Measurements from ENCODE around the gene RPP14. TPM values are rescaled to one million over a fixed set of nuclear protein-coding genes. Genes with fewer than 3 reads are reported as not detected.

RPP14 gene
- total RNA-seq, 1 experiment from 2014 or later: 22.4 TPM

GRCh38 chr3:58296843-58297242 is 9.2 kb upstream of the RPP14 start (continued):
- TF ChIP-seq YY1 (IDR thresholded peaks at IDR 0.05; ENCODE audit: extremely low read depth, insufficient replicate concordance, low read depth, low read length) (no peak), ZBTB33 (IDR thresholded peaks at IDR 0.05; ENCODE audit: extremely low read depth, insufficient replicate concordance, low read length) (no peak), SP1 (IDR thresholded peaks at IDR 0.05; ENCODE audit: low read depth) (no peak), POLR2A (IDR thresholded peaks at IDR 0.05; ENCODE audit: borderline replicate concordance, extremely low read depth, insufficient read depth, insufficient read length) (no peak), MAX (IDR thresholded peaks at IDR 0.05) (no peak), CTCF (IDR thresholded peaks at IDR 0.05 in 2 of 3, conservative IDR thresholded peaks at IDR 0.05 in 1 of 3; ENCODE audit: borderline replicate concordance in 1 of 3, insufficient read depth in 1 of 3, low read depth in 2 of 3, low read length in 2 of 3) (no peak), FOSL1 (IDR thresholded peaks at IDR 0.05; ENCODE audit: low read depth) (no peak)

GRCh38 chr3:58298190-58298589 is 7.9 kb upstream of the RPP14 start:
- CTCF ChIA-PET: interaction anchor here (1.1 to 8.2 kb wide), 3 partner anchors 110 to 121 kb away, joined by 3 to 116 read pairs (median 17); no protein-coding TSS in a partner anchor
- Histone ChIP-seq H4K20me1 (ENCODE audit: insufficient read depth) (no peaks in the 10 kb centered on the region), H3K27ac (ENCODE audit: low read depth, low read length) (no peak overlapping the region), H3K27me3 (ENCODE audit: insufficient read depth, low read length) (no peaks in the 10 kb centered on the region), H3K9me3 (ENCODE audit: control insufficient read depth in 1 of 2, insufficient read depth in 1 of 2, low read depth in 1 of 2, low read length in 2 of 2) (no peaks in the 10 kb centered on the region), H2AFZ (ENCODE audit: low read depth, low read length, poor library complexity, severe bottlenecking) (no peak overlapping the region), H3K9ac (ENCODE audit: low read length) (no peak overlapping the region), H3K9me2 (ENCODE audit: insufficient read depth) (no peaks in the 10 kb centered on the region), H3K4me3 (replicated peaks in 1 of 2; ENCODE audit: low read depth in 1 of 2, low read length in 2 of 2) (no peak overlapping the region), H3K36me3 (ENCODE audit: control insufficient read depth in 1 of 2, insufficient read depth in 2 of 2, low read length in 2 of 2) (no peaks in the 10 kb centered on the region), H3K79me2 (ENCODE audit: insufficient read depth, low read length) (no peaks in the 10 kb centered on the region), H3K4me1 (ENCODE audit: control insufficient read depth in 1 of 2, insufficient read depth in 2 of 2, low read length in 2 of 2) (no peaks in the 10 kb centered on the region), H3K4me2 (ENCODE audit: low read length) (no peak overlapping the region)
- no TSS peak for BruUV-seq (replicated peaks)
- POLR2A ChIA-PET: no interaction called here
- intact Hi-C loops (cut with micrococcal nuclease): no loop called here
- RAD21 ChIA-PET (ENCODE audit: low non-redundant PET in 1 of 2, low total read pairs in 2 of 2, uncharacterized antibody in 2 of 2, unreplicated experiment in 2 of 2): interaction anchor here in 1 of 2 experiments (2.4 kb wide), 1 partner anchor 110 kb away, joined by 15 read pairs; no protein-coding TSS in a partner anchor
- DNase-seq (ENCODE audit: low read depth, low spot score) (no peak), ATAC-seq (no peak)
- TF ChIP-seq EZH2phosphoT487 (IDR thresholded peaks at IDR 0.05; ENCODE audit: borderline replicate concordance) (no peak), ELF1 (IDR thresholded peaks at IDR 0.05; ENCODE audit: borderline replicate concordance, low read depth) (no peak), ZFX (IDR thresholded peaks at IDR 0.05) (no peak), ATF3 (IDR thresholded peaks at IDR 0.05) (no peak), FOSL1 (IDR thresholded peaks at IDR 0.05; ENCODE audit: low read depth) (no peak), POLR2A (IDR thresholded peaks at IDR 0.05; ENCODE audit: borderline replicate concordance, extremely low read depth, insufficient read depth, insufficient read length) (no peak), SP1 (IDR thresholded peaks at IDR 0.05; ENCODE audit: low read depth) (no peak), SIN3A (IDR thresholded peaks at IDR 0.05; ENCODE audit: low read depth) (no peak), RAD21 (IDR thresholded peaks at IDR 0.05; ENCODE audit: low read depth) (no peak), MAX (IDR thresholded peaks at IDR 0.05) (no peak), CEBPB (IDR thresholded peaks at IDR 0.05; ENCODE audit: low read depth) (no peak), EGR1 (IDR thresholded peaks at IDR 0.05; ENCODE audit: low read depth) (no peak)

All from HCT116 (cell line).